ENCODE data around the gene CETP.

CETP gene, protein sequence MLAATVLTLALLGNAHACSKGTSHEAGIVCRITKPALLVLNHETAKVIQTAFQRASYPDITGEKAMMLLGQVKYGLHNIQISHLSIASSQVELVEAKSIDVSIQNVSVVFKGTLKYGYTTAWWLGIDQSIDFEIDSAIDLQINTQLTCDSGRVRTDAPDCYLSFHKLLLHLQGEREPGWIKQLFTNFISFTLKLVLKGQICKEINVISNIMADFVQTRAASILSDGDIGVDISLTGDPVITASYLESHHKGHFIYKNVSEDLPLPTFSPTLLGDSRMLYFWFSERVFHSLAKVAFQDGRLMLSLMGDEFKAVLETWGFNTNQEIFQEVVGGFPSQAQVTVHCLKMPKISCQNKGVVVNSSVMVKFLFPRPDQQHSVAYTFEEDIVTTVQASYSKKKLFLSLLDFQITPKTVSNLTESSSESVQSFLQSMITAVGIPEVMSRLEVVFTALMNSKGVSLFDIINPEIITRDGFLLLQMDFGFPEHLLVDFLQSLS
- total RNA-seq, result 0 to 0.34 (median 0.06) reads per million in 18 experiments

GRCh38 chr16:56961851-56962281 is at the start of gene CETP:
Gene CETP (plus strand): TSS chr16:56961950. CDS start chr16:56961980, 30 bp downstream.
- no peak for DNase-seq

DNA sequence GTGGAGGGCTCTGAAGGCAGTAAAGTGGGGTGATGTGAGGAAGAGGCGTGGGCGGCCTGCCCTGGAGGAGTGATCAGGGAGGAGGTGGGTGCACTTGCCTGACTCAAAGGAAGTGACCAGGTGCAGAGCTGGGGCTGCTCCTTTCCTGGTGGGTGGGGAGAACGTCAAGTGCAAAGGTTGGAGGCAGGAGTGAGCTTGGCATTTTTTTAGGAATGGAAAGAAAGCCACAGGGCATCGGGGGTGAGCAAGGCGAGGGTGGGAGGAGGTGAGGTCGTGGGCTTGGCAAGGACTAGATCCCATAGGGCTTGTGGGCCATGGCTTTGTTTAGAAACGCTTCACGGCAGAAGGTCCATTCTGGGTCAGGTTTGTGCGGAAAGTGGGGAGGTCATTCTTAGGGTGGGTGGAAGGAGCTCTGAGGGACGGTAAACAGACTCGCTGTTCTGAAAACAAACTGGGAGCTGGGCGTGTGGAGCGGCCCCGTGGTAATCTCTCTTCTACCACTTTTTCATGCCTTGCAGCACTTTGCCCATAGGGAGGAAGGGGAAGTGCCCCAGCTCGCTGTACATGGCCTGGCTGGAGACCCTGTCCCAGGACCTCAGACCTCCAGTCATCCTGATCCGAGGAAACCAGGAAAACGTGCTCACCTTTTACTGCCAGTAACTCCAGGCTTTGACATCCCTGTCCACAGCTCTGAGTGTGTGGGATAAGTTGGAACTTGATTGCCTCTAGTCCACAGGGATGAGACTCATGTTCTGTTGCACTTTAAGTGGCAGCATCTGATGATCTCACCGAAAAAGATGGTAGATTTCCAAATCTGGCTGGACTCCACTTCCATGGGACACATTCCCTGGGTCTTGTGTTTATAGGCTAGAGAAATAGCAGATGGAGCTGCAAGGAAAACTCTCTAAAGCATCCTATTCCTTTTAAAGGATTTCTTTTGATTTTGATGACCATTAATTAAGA is 48.7 kb upstream of the CETP start:
- DNase-seq, result peak in 1 of 2 donors; percentile 21

DNA sequence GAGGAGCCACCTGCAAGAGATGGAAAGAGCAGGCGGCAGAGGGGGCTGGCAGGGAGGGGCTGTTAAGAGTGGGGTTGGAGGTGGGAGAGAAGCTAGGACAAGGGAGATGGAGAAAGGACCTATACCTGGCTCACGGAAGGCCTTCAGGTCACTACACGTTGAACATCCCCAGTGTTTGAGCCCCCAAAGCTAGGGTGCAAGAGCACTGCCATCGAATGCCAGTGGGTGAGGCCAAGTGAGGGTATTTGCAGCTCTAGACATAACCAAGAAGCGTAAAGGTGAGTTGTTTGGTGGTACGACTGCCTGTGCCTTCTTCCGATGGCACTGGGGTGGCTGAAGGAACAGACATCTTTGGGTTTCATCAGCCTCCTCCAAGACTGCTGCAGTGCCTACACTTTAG is 46.9 kb upstream of the CETP start:
- no peak for DNase-seq

DNA sequence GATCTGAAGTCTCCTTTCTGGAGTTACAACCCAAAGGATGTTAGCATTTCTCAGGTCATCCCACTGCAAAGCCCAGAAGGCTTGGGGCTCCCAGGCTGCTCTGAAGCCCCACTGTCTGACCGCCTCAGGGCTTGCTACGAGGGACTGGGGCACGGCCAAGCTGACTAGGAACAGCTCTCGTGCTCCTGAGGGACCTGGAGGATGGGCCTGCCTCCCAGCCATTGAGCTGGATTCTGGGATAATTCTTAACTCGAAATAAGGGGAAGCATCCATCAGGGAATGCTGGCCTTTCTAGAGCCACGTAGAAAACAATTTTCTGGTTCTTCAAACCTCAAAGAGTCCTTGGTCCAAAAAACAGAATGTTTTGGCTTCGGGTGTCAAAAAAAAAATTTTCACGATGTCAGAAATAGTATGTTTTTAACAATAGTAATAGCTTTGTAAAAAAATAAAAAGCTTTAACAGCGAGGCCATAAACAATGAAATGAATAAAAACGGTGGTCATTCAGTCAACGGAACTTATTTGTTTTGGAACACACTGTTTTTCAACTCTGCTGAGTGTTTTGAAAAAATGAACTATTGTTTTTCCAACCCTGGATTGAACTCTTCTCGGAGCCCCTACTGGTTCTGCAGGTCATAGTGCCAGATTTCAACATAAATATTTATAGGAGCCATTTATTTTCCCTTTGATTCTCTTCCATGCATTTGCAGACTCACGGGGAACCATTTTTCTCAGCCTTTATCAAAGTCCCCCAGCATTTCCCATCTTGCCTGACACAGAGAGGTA is 46.2 kb upstream of the CETP start:
- DNase-seq, result no peak

- peak; percentile 54 to 61 for DNase-seq
These were observed 45.0 kb upstream of the CETP start for GRCh38 chr16:56916571-56917403.

DNA sequence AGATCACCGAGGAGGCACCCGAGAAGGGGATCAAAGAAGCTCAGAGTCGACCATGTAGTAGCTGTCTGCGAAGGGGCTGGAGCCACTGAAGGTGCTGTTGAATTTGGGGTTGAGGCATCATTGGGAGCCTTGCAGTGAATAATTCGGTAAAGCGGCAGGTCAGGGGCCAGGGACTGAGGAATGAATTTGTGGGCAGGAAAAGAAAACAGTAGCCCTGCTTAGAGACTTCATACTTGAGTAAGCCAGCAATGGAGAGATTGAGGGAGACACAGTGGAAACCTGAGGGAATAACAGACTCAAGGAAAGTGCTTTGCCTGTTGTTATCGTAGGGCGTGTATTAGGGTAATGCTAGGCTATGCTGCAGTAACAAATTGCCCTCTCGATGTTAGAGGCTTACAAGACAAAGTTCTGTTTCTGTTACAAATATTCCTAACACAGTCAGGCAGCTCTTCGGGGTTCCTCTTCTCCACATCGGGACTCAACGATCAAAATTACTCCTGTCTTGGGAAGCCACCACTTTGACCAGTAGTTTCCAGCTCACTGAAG is 43.2 kb upstream of the CETP start:
- DNase-seq, result no peak

- DNase-seq, result no peak
These were observed 42.5 kb upstream of the CETP start for GRCh38 chr16:56919099-56919800.

DNA sequence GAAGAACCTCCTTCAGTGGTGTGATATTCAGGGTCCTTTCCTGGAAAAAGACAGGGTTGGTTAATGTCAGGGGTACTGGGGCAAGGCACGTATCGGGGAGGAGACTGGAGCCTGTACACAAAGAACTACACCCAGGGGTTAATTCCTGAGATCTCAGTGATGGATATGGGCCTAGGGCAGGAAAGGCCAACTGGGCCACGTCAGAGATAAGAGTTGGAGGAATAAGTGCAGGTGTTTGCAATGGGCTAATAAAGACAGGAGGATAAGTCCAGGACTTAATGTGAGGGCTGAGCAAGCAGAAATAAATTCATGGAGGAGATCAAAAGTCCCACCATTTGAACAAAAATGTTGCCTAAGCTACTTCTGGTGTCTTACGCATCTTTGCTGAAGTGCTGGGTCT is 40.2 kb upstream of the CETP start:
- no peak for DNase-seq

- DNase-seq, result no peak
These were observed 38.2 kb upstream of the CETP start for GRCh38 chr16:56923481-56924091.

DNA sequence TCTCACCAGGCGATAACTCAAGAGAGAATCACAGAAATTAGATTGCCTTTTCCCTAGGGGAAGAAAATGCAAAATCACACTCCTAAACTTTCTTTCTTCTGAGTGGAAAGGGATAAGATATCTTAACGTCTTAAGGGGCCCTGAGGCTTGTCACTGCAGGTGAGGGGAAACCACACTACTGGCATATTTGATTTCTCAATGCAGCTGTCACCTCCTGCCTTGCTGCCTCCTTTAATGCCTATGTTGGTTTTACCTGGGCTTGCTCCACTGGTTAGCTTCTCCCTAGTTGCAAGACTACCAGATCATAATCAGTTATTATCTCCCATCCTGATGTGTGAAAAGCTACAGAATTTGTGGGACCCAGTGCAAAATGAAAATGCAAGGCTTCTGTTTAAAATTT is 34.3 kb upstream of the CETP start:
- no peak for DNase-seq

DNA sequence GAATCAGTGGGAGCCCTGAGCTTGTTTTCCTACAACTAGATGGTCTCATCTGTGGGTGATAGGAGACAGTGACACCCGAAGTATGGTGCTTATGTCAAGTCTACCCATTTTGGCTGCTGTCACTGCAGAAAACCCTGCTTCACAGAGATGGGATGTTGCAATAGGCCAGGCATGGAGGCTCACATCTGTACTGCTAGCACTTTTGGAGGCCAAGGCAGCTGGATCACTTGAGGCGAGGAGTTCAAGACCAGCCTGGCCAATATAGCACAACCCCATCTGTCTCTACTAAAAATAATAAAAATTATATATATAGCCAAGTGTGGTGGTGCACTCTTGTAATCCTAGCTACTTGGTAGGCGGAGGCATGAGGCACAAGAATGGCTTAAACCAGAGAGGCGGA is 32.1 kb upstream of the CETP start:
- no peak for DNase-seq

GRCh38 chr16:56930486-56931270 is 31.1 kb upstream of the CETP start:
- DNase-seq, result no peak

- no peak for DNase-seq
These were observed 30.4 kb upstream of the CETP start for GRCh38 chr16:56931271-56931891.

DNA sequence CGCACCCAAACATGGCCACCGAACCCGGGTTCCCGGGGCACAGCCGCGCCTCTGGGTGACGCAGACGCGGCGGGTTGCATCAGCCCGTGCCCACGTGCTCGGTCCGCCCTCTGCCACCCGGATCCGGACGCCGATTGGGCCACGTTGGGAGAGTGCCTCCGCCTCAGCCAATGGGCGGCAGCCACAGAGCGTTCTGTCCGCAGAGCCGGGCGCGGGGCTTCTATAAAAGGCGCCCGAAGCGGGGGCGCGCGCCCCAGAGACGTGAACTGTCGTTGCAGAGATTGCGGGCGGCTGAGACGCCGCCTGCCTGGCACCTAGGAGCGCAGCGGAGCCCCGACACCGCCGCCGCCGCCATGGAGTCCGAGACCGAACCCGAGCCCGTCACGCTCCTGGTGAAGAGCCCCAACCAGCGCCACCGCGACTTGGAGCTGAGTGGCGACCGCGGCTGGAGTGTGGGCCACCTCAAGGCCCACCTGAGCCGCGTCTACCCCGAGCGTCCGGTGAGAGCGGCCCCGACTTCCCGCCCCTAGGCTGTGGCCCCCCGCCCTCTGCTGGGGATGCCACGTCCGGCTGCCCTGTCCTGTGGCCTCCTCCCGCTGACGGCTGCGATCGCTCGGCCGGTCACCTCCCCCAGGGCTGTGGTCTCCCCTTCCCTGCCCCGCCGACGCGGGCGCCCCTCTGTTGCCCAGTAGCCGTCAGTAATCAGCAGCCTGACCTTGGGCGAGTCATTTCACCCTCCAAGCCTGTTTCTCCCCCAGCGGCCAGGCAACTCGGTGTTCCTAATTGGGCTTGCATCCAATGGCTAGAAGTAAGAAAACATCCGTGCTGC is 29.6 kb upstream of the CETP start, which contains the start of gene HERPUD1:
Gene HERPUD1 (plus strand): TSS at position 251 of the 829 bp plus-strand sequence. CDS start 103 bp downstream, at position 354.
- peak; percentile 99 for DNase-seq

DNA sequence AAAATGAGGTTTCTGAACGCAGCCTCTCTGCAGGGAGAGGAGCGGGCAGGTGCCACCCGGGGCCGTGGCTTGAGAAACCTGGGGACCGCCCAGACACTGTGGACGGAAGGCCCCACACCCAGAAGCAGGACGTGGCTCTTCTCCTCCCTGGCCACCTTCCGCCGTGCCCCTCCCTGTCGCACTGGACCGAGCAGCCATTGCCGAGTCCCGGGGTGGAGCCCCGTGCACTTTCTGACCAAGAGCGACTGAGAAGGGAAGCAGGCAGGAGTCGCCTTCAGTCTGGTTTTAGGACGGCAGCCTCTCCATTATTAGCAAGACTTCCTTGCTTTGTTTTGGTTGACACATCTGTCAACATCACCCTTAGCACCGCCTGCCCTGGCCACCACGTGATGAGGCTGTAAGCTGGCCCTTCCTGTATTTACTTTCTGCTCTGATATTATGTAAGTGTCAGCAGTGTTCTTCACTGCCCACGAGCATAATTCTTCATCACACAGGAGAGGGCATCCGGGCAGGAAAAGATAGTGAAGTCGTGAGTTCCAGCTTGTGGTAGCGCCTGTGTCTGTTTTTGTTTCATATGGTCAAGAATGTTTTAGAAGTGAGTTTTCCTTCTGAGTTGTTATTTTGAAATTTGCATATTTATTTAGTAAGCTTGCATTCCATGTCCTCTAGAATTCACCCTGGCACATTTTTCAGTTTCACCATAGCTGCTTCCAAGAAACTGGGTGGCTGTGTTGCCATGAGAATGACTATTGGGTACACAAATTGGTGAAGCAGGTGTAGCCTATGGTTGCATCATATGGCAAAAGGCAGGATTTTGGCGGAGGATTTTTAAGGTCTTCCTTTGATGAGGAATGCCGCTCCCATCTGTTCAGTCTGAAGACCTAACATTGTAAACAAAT is 28.8 kb upstream of the CETP start:
- DNase-seq, result peak; percentile 91 to 93

DNA sequence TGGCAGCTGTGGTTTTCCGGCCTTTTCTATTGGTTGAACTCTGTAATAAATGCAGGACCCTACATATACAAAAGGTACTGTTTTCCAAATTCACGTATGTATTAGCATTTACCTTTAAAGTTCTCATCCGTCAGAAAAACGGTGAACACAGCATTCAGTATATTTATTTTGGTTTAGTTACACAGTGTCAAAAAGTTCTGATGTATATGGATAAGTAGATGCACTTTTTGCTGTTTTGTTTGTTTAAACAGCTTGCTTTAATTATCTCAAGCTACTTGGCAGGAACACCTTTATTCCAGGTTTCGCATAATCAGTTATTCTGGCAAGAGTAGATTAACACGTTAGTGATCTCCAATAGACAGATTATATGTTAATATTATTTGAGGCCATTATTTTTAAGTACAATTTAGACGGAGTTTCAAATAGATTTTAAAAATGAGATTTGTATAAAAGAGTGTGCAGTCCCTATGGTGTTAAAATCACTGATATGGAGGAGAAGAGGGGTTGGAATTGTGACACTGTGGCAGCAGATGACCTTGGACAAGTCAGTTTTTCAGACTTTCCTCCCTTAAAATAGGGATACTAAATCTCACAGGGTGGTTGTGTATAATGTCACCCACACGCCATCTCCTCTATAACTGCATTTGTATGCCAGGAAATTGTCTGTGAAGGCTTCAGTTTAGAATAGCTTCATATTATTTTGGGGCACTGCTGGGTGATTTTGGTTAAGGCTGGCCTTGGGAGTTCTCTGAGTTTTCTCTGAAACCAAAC is 27.7 kb upstream of the CETP start:
- no peak for DNase-seq

Data from inflammatory macrophage (primary cell).